HG02938 (cell line): Measurements from ENCODE around the gene RAB10.
"Not testable (repeated sequence)": the region's sequence is repeated elsewhere in the genome, so short reads cannot be mapped to it uniquely, and the experiment has no call there.

ENCODE experiments used
- ATAC-seq: cut with Tn5 transposase; IDR thresholded peaks from one replicate; pipeline ENCODE4 v1.9.1; 2021; ENCODE audit warnings: mild to moderate bottlenecking, moderate library complexity; ENCODE audit not compliant: unreplicated experiment

The RAB10 gene

GRCh38 chr2:26086779-26087178, 52.9 kb downstream of the RAB10 start:
- ATAC-seq = no peak

GRCh38 chr2:26088038-26088643, 54.3 kb downstream of the RAB10 start:
- ATAC-seq = no peak

DNA sequence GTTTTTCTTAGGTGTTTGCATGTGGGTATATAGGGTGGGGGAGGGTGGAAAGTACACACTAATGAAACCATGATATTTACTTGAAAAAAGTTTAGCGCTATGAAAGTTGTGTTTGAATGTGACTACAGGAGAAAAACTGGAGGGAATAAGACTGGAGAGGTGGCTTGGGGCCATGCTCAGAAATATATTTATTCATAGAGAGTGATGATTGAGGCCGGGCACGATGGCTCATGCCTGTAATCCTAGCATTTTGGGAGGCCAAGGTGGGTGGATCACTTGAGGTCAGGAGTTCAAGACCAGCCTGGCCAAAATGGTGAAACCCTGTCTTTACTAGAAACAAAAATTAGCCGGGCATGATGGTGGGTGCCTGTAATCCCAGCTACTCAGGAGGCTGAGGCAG, 55.0 kb downstream of the RAB10 start:
- not testable (repeated sequence) for ATAC-seq

GRCh38 chr2:26089337-26089736, 55.5 kb downstream of the RAB10 start:
- no peak for ATAC-seq

GRCh38 chr2:26095758-26096157, 61.9 kb downstream of the RAB10 start:
- ATAC-seq = no peak

DNA sequence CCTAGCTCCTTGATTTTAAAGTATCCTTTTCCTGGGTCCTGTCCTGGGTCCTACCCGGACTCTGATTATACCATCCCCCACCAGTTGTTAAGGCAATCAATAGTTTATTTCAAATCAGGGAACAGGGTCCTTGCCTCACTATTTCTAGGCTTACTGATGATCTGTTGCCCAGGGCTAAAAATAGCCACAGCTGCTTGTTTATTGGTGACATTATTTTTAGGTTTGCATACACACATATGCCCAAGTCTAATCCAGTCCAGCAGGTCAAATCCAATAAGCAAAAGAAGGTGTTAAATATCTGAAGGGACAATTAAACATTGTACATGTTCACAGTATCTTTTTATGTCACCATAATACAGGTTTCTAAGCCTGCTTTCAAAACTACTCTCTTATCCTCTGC, 66.0 kb downstream of the RAB10 start:
- no peak for ATAC-seq

DNA sequence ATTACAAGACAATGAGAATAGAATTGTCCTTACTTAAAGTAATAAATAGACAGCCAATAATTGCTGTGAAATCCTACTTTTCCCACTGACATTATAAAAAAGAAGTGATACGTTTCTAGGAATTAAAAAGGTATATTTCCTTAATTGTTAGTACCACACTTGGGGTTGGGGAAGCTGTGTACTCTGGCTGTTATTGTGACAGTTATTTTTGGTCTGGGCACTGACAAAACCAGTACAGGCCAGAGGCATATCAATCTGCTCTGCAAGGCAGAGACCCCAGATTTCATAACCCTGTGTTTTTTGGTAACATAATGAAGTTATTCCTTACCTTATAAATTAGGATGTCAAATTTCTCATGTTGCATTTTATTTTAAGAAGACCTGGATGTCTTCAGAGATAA, 66.5 kb downstream of the RAB10 start:
- ATAC-seq = no peak

DNA sequence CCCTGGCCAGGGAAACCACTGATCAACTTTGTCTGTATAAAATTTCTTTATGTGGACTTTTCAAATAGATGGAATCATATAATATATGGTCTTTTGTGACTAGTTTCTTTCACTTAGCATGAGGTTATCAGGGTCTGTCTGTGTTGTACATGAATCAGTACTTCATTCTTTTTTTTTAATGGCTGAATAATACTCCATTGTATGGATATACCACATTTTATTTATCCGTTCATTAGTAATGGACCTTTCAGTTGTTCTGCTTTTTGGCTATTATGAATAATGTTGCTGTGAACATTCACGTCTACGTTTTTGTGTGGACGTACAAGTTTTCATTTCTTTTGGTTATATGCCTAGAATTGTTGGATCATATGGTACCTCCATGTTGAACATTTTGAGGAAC, 69.9 kb downstream of the RAB10 start:
- no peak for ATAC-seq

DNA sequence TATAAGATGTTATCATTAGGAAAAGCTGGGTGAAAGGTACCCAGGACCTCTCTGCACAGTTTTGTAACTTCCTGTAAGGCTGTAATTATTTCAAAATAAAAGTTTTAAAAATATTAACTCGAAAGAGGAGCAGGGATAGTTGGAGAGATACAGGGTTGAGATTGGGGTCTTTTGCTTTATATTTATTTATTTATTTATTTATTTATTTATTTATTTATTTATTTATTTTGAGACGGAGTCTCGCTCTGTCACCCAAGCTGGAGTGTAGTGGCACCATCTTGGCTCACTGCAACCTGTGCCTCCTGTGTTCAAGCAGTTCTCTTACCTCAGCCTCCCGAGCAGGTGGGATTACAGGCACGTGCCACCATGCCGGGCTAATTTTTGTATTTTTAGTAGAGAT, 74.8 kb downstream of the RAB10 start:
- ATAC-seq = not testable (repeated sequence)

DNA sequence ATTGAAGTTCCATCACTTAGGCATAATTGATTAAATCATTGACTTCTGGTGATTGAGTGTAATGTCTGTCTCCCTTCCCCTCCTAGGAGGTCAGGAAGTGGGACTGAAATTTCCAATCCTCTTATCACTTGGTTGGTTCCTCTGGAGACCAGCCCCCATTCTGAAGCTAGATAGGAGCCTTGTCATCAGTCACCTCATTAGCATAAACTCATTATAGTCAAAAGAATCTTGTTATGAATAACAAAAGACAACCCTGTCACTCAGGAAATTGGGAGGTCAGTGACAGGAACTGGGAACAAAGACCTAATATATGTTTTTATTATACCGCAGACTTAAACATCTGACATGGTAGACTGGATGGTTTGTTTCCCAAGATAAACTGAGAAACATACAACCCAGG, 78.3 kb downstream of the RAB10 start:
- no peak for ATAC-seq

GRCh38 chr2:26114151-26114550, 80.3 kb downstream of the RAB10 start:
- ATAC-seq = no peak

GRCh38 chr2:26118682-26119081, 84.8 kb downstream of the RAB10 start:
- ATAC-seq = no peak

DNA sequence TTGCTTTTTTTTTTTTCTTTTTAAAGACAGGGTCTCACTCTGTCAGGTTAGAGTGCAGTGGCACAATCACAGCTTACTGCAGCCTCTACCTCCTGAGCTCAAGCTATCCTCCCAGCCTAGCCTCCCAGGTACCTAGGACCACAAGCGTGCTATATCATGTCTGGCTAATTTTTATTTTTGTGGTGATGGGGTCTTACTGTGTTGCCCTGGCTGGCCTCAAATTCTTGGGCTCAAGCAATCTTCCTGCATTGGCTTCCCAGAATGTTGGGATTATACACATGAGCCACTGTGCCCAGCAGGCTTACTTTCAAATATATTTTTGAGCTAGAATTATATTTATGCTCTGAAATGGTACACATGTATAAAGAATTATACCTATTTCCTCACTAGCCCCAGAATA, 85.6 kb downstream of the RAB10 start:
- ATAC-seq = no peak

- ATAC-seq = no peak
These were observed 88.7 kb downstream of the RAB10 start for GRCh38 chr2:26122630-26123029.

DNA sequence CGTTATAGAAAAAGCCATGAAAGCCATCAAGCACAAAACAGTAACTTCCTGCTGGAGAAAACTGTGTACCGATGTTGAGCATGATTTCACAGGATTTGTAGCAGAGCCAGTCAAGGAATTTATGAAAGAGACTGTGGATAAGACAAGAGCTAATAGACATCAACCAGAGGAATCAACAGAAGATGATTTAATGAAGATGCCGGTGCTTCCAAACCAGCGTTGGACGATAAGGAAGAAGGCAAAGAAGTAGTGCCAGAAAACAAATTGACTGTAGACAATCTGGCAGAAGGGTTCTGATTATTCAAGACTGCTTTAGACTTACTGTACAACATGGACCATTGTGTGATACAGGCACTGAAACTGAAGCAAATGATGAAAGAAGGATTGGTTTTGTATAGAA, 89.5 kb downstream of the RAB10 start:
- ATAC-seq = no peak

- ATAC-seq = no peak
These were observed 92.2 kb downstream of the RAB10 start for GRCh38 chr2:26126074-26126473.

DNA sequence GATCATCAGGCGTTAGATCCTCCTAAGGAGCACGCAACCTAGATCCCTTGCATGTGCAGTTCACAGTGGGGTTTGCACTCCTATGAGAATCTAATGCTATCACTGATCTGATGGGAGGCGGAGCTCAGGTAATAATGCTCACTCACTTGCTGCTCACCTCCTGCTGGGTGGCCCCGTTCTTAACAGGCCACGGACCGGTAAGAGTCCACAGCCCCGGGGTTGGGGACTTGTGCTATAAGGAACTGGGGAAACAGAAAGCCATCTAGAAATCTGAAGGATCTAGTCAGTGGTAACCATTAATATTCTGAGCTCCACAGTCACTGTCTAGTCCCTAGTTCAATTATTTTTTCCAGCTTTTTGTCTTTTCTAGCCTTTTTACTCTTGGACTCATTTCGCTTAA, 94.3 kb downstream of the RAB10 start:
- ATAC-seq = no peak

DNA sequence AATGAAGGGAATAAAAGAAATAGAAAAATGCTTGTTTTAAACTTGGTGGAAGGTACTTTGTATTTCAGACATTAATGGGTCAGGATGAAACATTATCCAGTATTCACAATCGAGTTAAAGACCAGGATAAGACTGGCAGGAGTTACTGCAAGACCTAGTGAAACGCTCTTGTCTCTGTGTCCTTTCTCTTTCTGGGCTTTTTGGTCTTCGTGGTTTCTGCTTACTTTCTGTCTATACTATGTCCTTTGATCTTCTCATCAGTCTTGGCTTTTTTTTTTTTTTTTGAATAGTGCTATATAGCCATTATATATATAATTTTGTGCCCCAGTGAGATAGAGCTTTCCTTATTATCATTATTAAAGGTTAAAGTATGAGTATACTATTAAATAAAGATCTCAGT, 96.9 kb downstream of the RAB10 start:
- ATAC-seq = no peak

DNA sequence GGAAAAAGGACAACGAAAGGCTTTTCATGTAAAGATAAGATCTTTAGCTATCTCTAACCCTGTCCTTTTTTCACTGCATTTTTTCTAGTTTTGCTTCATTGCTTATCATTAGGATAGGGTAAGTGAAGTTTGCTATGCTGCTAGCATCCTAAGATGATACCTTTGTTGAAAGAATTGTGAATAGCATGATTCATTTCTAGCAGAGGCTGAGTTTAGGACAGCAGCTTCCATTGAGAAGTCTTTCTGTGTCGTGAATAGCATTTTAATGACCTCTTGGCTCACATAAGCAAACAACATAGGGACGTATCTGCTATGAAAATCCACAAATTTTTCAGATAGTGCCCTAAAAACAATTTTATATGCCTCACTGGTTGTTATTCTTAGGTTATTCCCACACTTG, 102.6 kb downstream of the RAB10 start:
- no peak for ATAC-seq

DNA sequence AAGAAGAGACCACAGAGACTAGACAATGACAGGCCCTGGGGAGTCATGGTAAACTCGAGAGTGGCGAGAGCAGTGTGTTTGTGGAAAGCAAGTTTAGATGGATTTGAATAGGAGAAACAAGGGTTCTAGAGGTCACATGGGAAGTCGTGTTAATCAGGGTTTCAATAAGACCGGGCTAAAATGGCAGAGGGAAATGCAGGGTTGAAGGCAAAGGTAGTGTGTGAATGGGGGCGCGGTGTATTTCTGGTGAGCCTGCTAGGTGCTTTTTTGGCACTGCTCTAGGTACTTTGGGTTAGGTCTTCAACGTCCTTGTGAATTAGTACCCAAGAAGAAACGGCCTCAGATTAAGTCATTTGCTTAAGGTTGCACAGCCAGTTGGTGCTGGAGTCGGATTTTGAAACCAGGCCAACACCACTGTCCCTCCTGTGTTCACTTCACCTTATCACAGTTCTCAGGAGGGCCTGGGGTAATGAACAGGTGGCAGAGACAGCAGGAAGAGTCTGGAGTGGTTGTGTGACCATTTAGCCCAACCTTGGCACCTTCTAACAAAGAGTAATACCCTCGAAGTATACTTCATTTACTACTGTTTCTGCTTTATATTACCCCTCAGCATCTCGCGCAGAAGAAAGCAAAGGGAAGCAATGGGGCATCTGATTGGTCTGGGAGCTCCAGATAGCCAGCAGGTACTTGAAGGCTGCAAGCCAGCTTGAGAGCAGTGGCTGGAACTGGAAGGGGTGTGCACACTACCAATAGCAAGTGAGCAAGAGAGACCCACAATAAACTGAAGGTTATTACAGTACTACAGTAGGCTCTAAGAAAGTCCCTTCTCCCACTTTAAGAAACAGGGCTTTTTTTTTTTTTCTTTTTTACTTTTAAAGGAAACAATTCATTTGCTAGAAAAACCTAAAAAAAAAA, 105.6 kb downstream of the RAB10 start:
- ATAC-seq = no peak

DNA sequence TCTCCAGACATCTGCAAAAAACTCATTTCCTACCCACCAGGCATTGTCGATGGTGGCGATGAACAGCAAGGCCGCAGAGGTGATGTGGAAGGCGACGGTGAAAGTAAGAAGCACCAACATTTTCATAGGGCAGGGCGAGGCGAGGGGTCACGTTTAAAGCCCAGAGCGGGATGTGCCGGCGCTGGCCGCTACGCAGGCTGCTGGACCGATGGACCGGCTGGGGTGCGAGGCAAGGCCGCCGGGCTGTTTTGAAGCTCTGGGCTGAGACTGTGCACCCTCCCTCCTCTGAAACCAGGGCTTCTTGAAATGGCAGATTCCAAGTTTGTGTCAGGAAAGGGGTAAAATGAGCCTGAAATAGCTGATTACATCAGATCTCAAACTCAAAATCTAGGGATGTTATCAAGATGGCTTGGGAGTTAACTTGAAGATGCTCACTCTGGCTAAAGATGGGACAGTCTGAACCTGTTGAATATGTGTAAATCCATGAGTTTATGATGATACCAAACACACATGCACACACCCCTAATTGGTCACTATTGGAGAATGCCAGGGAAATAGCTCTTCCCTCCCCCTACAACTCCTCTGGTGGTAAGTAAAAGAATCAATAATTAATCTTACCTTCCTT, 107.4 kb downstream of the RAB10 start:
- no peak for ATAC-seq

DNA sequence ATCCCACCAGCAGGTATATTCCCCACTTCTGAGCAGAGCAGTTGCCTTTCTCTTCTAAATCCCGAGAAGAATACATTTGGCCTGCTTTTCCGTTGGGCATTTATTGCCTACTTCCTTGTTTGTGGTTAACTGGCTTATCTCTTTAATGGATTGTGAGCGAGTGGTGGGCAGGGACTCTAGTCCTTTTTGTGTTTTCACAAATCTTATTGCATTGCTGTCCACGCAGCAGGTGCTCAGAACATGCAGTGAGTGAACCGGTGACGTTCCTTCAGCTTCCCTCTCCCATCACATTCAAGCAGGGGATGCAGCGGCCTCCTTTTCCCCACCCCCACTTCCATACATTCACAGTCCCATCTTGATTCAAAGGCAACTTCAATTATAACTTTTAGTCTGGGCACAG, 110.1 kb downstream of the RAB10 start:
- ATAC-seq = no peak
